Astrocyte of the spinal cord (primary cell): Measurements from ENCODE around the gene C6.

ENCODE experiments used
- DNase-seq: peaks from one replicate; pipeline ENCODE4 v3.0.0; 2011; ENCODE audit warnings: low read depth, low spot score
- H3K4me3 ChIP-seq: 2 replicates; pipeline ENCODE4 v1.5.1; 2011; ENCODE audit warnings: low read depth, mild to moderate bottlenecking, low read length, moderate library complexity
- in situ Hi-C: cut with HindIII; loops from 2 replicates; pipeline ENCODE4 v1.10.0; 2017; ENCODE audit warnings: low sequenced_read_pairs
- TF ChIP-seq, protein P1 (sequence below): IDR thresholded peaks from 2 replicates; pipeline ENCODE4 v1.5.1; 2012; ENCODE audit warnings: low read depth, mild to moderate bottlenecking, low read length, inconsistent platforms

Gene C6

DNA sequence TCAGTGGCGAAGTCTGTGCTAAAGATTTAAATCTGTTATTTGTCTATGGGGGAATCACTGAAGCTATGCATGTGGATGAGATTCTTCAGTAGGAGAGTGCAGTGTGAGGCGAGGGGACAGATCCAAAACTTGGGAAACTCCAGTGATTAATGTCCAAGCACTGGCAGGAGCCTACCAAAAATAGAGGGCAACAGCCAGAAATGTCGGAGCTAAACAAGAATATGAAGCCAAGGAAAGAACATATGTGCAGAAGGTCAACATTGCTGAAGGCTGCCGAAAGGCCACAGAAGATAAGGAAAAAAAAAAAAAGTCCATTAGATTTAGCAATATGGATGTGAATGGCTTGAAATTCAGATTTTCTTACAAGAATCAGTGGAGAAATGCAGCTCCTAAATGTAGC lies 61.8 kb downstream of the C6 start:
- TF ChIP-seq, protein P1, sequence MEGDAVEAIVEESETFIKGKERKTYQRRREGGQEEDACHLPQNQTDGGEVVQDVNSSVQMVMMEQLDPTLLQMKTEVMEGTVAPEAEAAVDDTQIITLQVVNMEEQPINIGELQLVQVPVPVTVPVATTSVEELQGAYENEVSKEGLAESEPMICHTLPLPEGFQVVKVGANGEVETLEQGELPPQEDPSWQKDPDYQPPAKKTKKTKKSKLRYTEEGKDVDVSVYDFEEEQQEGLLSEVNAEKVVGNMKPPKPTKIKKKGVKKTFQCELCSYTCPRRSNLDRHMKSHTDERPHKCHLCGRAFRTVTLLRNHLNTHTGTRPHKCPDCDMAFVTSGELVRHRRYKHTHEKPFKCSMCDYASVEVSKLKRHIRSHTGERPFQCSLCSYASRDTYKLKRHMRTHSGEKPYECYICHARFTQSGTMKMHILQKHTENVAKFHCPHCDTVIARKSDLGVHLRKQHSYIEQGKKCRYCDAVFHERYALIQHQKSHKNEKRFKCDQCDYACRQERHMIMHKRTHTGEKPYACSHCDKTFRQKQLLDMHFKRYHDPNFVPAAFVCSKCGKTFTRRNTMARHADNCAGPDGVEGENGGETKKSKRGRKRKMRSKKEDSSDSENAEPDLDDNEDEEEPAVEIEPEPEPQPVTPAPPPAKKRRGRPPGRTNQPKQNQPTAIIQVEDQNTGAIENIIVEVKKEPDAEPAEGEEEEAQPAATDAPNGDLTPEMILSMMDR, result no peak
- H3K4me3 ChIP-seq, result no peak overlapping the region
- DNase-seq, result no peak
- in situ Hi-C loops, result no loop called here

DNA sequence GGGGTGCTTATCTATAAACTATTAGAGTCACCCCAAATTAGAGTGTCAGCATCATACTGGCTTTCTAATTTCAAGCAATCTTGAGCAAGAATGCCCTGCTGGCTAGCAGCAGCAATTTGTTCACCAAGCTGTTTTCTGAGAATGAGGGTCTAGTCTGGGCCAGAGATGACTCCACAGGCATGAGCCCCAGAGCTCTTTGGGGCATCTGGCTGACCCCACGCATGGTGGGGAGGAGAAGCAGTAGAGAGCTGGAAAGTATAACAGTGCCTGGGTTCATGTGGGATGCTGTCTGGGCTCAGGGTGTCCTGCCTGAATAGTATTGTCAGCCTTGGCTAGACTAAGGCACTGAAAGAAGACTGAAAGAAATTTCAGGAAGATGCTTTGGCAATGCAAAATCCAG lies 64.9 kb downstream of the C6 start:
- in situ Hi-C loops, result no loop called here
- DNase-seq, result no peak
- no peak overlapping the region for H3K4me3 ChIP-seq
- TF ChIP-seq, protein P1, result no peak

DNA sequence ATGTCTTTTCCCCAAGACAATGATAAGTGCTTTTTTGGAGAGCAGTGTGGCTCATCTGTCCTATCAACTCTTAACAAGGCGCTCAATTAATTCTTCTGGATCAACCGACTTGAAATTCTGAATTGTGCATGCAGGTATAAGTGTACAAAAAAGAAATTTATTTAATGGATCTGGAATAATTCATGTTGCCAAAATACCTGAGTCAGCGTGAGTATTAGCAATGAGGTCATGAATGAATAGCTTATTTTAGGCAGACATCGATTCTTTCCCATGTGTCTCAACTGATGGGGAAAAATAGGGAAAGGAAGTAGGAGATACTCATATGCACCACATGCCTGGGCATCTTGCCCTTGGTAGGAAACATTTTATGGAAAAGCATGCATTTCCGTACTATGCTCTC lies 68.0 kb downstream of the C6 start:
- in situ Hi-C loops, result no loop called here
- TF ChIP-seq, protein P1, result no peak
- DNase-seq, result no peak
- H3K4me3 ChIP-seq, result no peak overlapping the region

DNA sequence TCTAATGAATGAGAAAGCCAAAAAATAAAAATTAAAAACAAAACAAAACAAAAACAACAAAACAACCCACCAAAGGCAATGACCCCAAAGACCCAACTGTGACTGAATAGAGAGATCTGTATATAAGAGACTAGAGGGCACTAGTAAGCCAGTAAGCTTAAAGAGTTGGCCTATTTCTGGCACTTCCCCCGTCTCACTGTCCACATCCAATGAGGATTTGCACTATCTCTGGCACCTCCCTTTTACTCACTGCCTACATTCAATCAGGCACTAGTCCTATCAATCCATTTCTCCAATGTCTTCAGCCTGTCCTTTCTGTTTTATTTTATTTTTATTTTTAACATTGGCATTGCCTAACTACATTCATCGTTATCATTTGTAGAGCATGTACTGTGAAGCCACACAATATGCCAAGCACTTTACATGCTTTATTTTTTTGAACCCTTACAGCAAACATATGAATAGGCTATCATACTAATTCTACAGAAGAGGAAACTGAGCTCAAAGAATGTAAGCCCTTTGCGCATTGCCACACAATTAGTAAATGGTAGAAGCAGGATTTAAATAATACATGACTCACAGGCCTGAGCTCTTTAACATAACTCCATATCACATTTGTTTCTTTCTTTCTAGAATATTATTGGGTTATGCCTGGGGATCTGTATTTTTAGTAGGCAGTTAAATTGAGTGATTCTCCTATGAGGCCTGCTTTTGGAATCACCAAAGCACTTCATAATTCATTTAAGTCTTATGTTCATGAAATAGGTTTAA lies 70.0 kb downstream of the C6 start:
- in situ Hi-C loops, result no loop called here
- TF ChIP-seq, protein P1, result no peak

DNA sequence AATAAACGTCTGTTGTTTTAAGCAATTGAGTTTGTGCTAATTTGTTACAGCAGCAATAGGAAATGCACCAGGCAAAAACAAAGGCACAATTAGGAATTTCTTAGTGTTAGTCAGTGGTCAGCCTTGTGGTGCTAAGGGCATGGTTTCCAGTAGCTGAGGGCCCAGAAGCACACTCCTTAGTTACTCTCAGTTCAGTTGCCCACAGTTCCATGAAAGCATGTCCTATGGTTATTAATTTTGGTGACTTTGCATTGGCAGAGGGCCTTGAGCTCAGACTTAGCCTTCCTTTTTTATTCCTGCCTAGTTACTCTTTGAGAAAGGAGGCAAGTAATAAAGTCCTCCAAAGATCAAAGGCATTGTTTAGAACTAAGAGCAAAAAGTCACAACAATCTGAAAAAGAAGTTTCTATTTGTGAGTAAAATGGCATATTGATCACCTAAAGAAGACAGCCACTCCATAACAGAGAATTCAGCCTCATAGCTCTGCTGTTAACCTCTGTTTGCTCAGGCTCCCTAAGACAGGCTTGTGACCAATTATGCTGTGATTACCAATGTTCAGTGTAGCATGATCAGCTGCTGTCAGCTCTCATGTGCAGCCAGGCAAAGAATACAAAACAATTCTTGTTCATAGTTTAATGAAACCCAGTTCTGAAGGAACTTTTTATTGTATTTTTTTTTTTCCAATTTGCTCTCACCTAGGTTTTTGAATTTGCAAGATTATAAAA lies 85.2 kb downstream of the C6 start:
- no peak for DNase-seq
- TF ChIP-seq, protein P1, result no peak
- in situ Hi-C loops, result no loop called here
- no peak overlapping the region for H3K4me3 ChIP-seq

More for the DNA sequence above, 70.0 kb downstream of the C6 start:
- H3K4me3 ChIP-seq, result no peak overlapping the region
- no peak for DNase-seq

DNA sequence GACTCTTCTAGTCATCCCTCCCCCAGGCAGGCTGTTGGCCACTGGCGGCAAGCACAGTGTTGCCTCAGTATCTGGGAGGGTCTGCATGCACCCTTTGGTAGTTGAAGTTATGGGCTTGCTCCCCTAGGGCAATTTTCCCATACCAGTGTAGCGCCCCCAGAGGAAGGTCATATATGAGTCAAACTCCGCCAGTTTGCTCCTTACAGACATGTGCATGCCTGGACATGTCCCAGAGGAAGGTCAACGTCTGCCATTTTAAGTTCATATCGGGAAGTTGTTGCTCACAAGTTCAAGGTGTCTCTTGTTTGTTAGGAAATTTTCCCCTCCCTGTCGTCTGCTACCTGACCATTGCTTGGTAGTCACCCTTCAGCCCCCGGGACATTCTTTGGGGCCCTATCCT lies 90.9 kb downstream of the C6 start:
- no peak overlapping the region for H3K4me3 ChIP-seq
- TF ChIP-seq, protein P1, result no peak
- no peak for DNase-seq
- in situ Hi-C loops, result no loop called here
